HepG2 (cell line): ENCODE results near the gene CDA. TPM values are rescaled to one million over a fixed set of nuclear protein-coding genes. Genes with fewer than 3 reads are reported as not detected.

Source experiments
- BORCS8-MEF2B ChIP-seq: sonication (generic); formaldehyde crosslinking; IDR thresholded peaks from 2 replicates; pipeline ENCODE4 v1.8.0; 2022; ENCODE audit warnings: mild to moderate bottlenecking, missing genetic modification reagents
- CTCF ChIP-seq: sonication (generic); formaldehyde crosslinking; IDR thresholded peaks from 2 replicates; pipeline ENCODE4 v1.5.0; 2020; ENCODE audit warnings: mild to moderate bottlenecking, missing genetic modification reagents, moderate library complexity
- ETV5 ChIP-seq: IDR thresholded peaks from 2 replicates; pipeline ENCODE4 v1.6.1; 2018; ENCODE audit warnings: missing biosample characterization, missing genetic modification reagents, inconsistent platforms, borderline replicate concordance
- FOXA3 ChIP-seq: IDR thresholded peaks from 2 replicates; pipeline ENCODE4 v1.6.1; 2016; ENCODE audit warnings: missing genetic modification reagents, missing compliant biosample characterization
- FOXJ3 ChIP-seq: sonication (generic); formaldehyde crosslinking; IDR thresholded peaks from 2 replicates; pipeline ENCODE4 v1.4.0; 2020; ENCODE audit warnings: missing genetic modification reagents, mild to moderate bottlenecking, borderline replicate concordance
- HDAC2 ChIP-seq: sonication (generic); formaldehyde crosslinking; IDR thresholded peaks from 2 replicates; pipeline ENCODE4 v1.4.0; 2020; ENCODE audit warnings: missing genetic modification reagents
- HMGXB4 ChIP-seq, 2 experiments: sonication (generic) in 1 of 2; formaldehyde crosslinking in 1 of 2; IDR thresholded peaks; 2 replicates each; pipeline versions ENCODE4 v1.4.0 to v1.6.1; 2018 to 2020; ENCODE audit warnings: missing genetic modification reagents in 2 of 2, borderline replicate concordance in 1 of 2, low read depth in 1 of 2, mild to moderate bottlenecking in 1 of 2, missing biosample characterization in 1 of 2
- HNF4A ChIP-seq: sonication (generic); formaldehyde crosslinking; IDR thresholded peaks from 2 replicates; pipeline ENCODE4 v1.4.0; 2020; ENCODE audit warnings: missing genetic modification reagents
- KDM1A ChIP-seq: IDR thresholded peaks from 2 replicates; pipeline ENCODE4 v1.6.1; 2016; ENCODE audit warnings: missing compliant biosample characterization
- MAFK ChIP-seq, 2 experiments: IDR thresholded peaks in 1 of 2; conservative IDR thresholded peaks in 1 of 2; 2 replicates each; pipeline ENCODE4 v1.6.1; 2011; ENCODE audit warnings: improper control_type of control experiment in 2 of 2, low read length in 2 of 2
- MAZ ChIP-seq, 2 experiments: sonication (generic) in 1 of 2; formaldehyde crosslinking in 1 of 2; IDR thresholded peaks; 2 replicates each; pipeline versions ENCODE4 v1.5.0 to v1.6.1; 2012 to 2020; ENCODE audit warnings: low read depth in 2 of 2, mild to moderate bottlenecking in 2 of 2, borderline replicate concordance in 1 of 2, improper control_type of control experiment in 1 of 2, low read length in 1 of 2, missing genetic modification reagents in 1 of 2, moderate library complexity in 1 of 2
- MEIS2 ChIP-seq: sonication (generic); formaldehyde crosslinking; IDR thresholded peaks from 2 replicates; pipeline ENCODE4 v1.9.0; 2021; ENCODE audit warnings: mild to moderate bottlenecking, missing genetic modification reagents
- NR2F6 ChIP-seq, 2 experiments: IDR thresholded peaks; 2 replicates each; pipeline ENCODE4 v1.6.1; 2016; ENCODE audit warnings: antibody characterized with exemption in 1 of 2, mild to moderate bottlenecking in 1 of 2
- RARA ChIP-seq: IDR thresholded peaks from 2 replicates; pipeline ENCODE4 v1.6.1; 2016; ENCODE audit warnings: missing genetic modification reagents, missing compliant biosample characterization
- XRCC5 ChIP-seq: fragments of 200-400 bp; formaldehyde crosslinking; optimal IDR thresholded peaks from 2 replicates; pipeline ENCODE3; 2017; ENCODE audit warnings: mild to moderate bottlenecking, low read length
- YEATS2 ChIP-seq: sonication (generic); formaldehyde crosslinking; IDR thresholded peaks from 2 replicates; pipeline ENCODE4 v1.4.0; 2020; ENCODE audit warnings: missing genetic modification reagents, borderline replicate concordance
- polyA plus RNA-seq, 8 experiments: library from polyadenylated mRNA; depleted of rRNA in 3 of 8; stranded (reverse) in 7 of 8; unstranded in 1 of 8; fragments of >200 nt; fragmentation: Illumina TruSeq in 4 of 8; extraction: Trizol in 4 of 8; gene quantifications; 2 replicates each; pipeline versions ENCODE4 v1.2.1 to v1.2.3, GENCODE V29; 2011 to 2016; ENCODE audit warnings: low read depth in 4 of 8, missing spikeins in 1 of 8, mixed read lengths in 1 of 8; ENCODE audit not compliant: insufficient read depth in 1 of 8
- total RNA-seq, 5 experiments: library from RNA; depleted of rRNA; stranded (reverse); fragments of >200 nt; fragmentation: Illumina TruSeq; extraction: Trizol; gene quantifications; 2 replicates each; pipeline ENCODE4 v1.2.3, GENCODE V29; 2016; ENCODE audit warnings: low read depth in 1 of 5
- TF ChIP-seq, protein P1 (sequence below): sonication (generic); formaldehyde crosslinking; IDR thresholded peaks from 2 replicates; pipeline ENCODE4 v1.4.0; 2020; ENCODE audit warnings: missing genetic modification reagents, borderline replicate concordance
- TF ChIP-seq, protein P2 (sequence below): IDR thresholded peaks from 2 replicates; pipeline ENCODE4 v1.6.1; 2016; ENCODE audit warnings: control low read depth

The CDA gene
- total and polyA plus RNA-seq, 2 of the 13 experiments (the other 11 are each of a cell fraction or from before 2014, with no cell fraction given), result 0.66 to 2.1 TPM

- TF ChIP-seq XRCC5 (peak; percentile 64), HDAC2 (CRISPR knock-in tag) (peak; percentile 62; the same call in 1 of the 2 replicates), MEIS2 (peak; percentile 50; the same call in 1 of the 2 replicates), CTCF (CRISPR knock-in tag) (peak; percentile 90), FOXJ3 (CRISPR knock-in tag) (no peak), KDM1A (CRISPR knock-in tag) (peak; percentile 86), YEATS2 (CRISPR knock-in tag) (peak; percentile 43; the same call in 1 of the 2 replicates), HNF4A (CRISPR knock-in tag) (peak; percentile 39; the same call in 1 of the 2 replicates), RARA (CRISPR knock-in tag) (no peak), MAZ (IDR thresholded peaks at IDR 0.05; ENCODE audit: borderline replicate concordance, low read depth, low read length) (0 out of 2 replicates have a peak, but pooled peaks have one; percentile 20), MAZ (CRISPR knock-in tag; IDR thresholded peaks at IDR 0.05; ENCODE audit: low read depth) (no peak), ETV5 (CRISPR knock-in tag) (peak; percentile 39; the same call in 1 of the 2 replicates), HMGXB4 (CRISPR knock-in tag; IDR thresholded peaks at IDR 0.05; ENCODE audit: borderline replicate concordance in 1 of 2, low read depth in 1 of 2) (0 out of 4 replicates have a peak, but pooled peaks of 1 of the 2 experiments have one; percentile 52), BORCS8-MEF2B (0 out of 2 replicates have a peak, but pooled peaks have one; percentile 35), NR2F6 (IDR thresholded peaks at IDR 0.05) (no peak), NR2F6 (CRISPR knock-in tag; IDR thresholded peaks at IDR 0.05) (peak; percentile 35; the same call in 1 of the 2 replicates), FOXA3 (CRISPR knock-in tag) (peak; percentile 38; the same call in 1 of the 2 replicates), MAFK (conservative IDR thresholded peaks at IDR 0.05 in 1 of 2, IDR thresholded peaks at IDR 0.05 in 1 of 2; ENCODE audit: low read length in 2 of 2) (no peak)
- TF ChIP-seq, protein P1, sequence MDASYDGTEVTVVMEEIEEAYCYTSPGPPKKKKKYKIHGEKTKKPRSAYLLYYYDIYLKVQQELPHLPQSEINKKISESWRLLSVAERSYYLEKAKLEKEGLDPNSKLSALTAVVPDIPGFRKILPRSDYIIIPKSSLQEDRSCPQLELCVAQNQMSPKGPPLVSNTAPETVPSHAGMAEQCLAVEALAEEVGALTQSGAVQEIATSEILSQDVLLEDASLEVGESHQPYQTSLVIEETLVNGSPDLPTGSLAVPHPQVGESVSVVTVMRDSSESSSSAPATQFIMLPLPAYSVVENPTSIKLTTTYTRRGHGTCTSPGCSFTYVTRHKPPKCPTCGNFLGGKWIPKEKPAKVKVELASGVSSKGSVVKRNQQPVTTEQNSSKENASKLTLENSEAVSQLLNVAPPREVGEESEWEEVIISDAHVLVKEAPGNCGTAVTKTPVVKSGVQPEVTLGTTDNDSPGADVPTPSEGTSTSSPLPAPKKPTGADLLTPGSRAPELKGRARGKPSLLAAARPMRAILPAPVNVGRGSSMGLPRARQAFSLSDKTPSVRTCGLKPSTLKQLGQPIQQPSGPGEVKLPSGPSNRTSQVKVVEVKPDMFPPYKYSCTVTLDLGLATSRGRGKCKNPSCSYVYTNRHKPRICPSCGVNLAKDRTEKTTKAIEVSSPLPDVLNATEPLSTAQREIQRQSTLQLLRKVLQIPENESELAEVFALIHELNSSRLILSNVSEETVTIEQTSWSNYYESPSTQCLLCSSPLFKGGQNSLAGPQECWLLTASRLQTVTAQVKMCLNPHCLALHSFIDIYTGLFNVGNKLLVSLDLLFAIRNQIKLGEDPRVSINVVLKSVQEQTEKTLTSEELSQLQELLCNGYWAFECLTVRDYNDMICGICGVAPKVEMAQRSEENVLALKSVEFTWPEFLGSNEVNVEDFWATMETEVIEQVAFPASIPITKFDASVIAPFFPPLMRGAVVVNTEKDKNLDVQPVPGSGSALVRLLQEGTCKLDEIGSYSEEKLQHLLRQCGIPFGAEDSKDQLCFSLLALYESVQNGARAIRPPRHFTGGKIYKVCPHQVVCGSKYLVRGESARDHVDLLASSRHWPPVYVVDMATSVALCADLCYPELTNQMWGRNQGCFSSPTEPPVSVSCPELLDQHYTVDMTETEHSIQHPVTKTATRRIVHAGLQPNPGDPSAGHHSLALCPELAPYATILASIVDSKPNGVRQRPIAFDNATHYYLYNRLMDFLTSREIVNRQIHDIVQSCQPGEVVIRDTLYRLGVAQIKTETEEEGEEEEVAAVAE, result 0 out of 2 replicates have a peak, but pooled peaks have one; percentile 44
- TF ChIP-seq, protein P2, sequence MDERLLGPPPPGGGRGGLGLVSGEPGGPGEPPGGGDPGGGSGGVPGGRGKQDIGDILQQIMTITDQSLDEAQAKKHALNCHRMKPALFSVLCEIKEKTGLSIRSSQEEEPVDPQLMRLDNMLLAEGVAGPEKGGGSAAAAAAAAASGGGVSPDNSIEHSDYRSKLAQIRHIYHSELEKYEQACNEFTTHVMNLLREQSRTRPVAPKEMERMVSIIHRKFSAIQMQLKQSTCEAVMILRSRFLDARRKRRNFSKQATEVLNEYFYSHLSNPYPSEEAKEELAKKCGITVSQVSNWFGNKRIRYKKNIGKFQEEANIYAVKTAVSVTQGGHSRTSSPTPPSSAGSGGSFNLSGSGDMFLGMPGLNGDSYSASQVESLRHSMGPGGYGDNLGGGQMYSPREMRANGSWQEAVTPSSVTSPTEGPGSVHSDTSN, result no peak
Measured at GRCh38 chr1:20574686-20575540, 14.0 kb upstream of the CDA start (continued).
